ENCODE data around the gene GPR21.

Gene GPR21

DNA sequence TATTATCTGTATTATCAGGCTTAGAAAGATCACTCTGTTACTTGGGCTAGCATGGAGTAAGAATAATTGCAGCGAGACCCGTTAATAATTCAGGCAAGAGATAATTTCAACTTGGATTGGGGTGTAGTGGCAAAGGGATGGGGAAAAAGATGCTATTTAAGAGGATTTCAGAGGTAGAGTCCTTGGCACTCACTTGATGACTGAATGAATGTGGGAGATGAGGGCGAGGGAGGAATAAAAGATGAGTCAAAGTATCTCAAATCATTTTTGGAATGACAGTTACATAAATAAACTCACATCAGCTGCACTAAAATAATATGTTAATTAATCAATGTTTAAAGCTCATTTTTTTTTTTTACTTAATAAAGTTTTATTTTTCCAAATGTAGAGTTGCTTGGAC, 4.5 kb upstream of the GPR21 start:
- no peak for FAIRE-seq
- no peak for DNase-seq (ENCODE audit: extremely low spot score, insufficient read length, low read depth)

- DNase-seq (ENCODE audit: extremely low spot score, insufficient read length, low read depth): no peak
- no peak for FAIRE-seq
Observed at GRCh38 chr9:123031963-123032362, 1.5 kb upstream of the GPR21 start.

- DNase-seq (ENCODE audit: extremely low spot score, insufficient read length, low read depth) (no peak), FAIRE-seq (no peak)
Observed at GRCh38 chr9:123033864-123034601, 566 bp downstream of the GPR21 start.

- FAIRE-seq (no peak), DNase-seq (ENCODE audit: extremely low spot score, insufficient read length, low read depth) (no peak)
Observed at GRCh38 chr9:123034881-123035510, 1.5 kb downstream of the GPR21 start.

DNA sequence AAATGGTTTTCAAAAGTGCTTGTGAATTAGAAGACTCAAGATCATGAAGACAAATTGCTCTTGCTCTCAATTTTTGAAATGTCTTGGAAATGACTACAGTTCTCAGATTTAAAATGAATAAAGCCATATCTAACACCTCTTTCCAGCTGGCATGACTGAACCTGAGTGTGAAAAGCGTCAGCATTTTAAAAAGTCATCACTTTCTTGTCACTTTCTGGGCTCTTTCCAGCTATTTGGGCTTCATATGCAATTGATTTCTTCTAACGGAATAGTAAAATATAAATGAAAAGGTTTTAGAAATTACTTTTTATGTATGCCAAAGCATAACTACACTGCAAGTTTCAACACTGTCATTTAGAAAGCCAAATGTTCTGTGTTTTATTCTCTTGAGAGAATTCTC, 2.3 kb downstream of the GPR21 start:
- DNase-seq (ENCODE audit: extremely low spot score, insufficient read length, low read depth) (no peak), FAIRE-seq (no peak)

DNA sequence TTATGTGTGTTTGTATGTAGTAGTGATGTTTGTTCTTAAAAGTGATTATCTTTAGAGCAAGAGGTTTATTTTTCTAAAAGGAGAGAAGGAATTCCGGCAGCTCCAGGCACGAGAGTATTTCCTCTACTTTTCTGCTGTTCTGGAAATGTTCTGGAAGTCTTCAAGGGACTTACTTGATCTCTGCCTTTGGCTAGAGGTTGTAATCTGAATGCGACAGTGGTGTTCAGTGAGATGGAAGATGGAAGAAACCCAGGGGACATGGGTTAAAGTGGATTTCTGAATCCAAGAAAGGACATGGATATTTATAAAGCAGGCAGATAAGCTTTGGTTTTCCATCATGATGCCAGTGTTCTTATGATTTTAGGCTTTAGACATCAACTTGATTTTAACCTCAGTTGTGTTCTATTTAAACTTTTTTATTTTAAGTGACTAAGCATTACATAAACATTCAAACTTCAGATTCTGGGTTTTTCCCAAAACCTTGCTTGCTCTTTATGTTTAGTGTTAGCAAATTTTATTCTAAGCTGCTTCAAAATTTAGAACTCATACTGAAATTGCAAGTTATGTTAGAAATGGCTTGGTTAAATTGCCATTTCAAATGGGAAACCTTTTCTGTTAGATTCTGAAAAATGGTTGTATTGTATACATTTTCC, 3.6 kb downstream of the GPR21 start:
- FAIRE-seq (no peak), DNase-seq (ENCODE audit: extremely low spot score, insufficient read length, low read depth) (no peak)

- no peak for DNase-seq (ENCODE audit: extremely low spot score, insufficient read length, low read depth)
- FAIRE-seq: no peak
Observed at GRCh38 chr9:123039617-123040219, 6.3 kb downstream of the GPR21 start.

DNA sequence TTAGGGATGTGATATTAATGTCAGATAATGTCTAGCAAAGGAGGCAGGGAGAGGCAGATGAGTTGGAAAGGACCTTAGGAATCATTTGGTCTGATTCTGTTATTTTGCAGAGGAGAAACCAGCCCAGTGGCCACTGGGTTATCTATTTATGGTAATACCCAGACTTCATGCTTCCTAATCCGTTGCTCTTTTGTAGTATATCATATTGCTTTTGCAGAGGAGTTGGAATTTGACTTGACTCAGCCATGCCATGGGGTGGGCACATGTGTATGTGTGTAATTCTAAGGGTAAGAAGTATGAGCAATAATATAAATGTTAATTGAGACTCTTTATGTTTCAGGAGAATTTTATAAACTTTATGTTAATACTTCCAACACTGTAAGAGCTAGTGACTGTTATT, 7.3 kb downstream of the GPR21 start:
- no peak for FAIRE-seq
- no peak for DNase-seq (ENCODE audit: extremely low spot score, insufficient read length, low read depth)

GRCh38 chr9:123041489-123041888, 8.0 kb downstream of the GPR21 start:
- FAIRE-seq (no peak), DNase-seq (ENCODE audit: extremely low spot score, insufficient read length, low read depth) (no peak)

GRCh38 chr9:123043081-123043939, 9.8 kb downstream of the GPR21 start:
- DNase-seq (ENCODE audit: extremely low spot score, insufficient read length, low read depth): no peak
- FAIRE-seq: no peak

DNA sequence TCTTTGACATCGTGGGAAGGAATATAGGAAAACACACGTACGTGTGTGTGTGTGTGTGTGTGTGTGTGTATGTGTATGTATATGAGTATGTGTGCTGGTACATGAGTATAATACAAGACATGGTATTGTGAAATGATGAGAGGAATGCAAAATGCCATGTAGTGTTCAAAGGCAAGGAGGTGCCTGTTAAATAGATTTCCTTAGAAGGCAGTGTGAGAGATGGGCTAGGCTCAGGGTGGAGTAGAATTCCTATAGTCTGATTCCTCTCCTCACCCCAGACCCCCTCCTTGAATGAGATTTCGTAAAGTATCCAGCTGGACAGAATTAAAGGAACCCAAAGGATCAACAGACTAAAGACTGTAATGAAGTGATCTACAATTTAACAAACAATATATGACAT, 11.1 kb downstream of the GPR21 start:
- DNase-seq (ENCODE audit: extremely low spot score, insufficient read length, low read depth) (no peak), FAIRE-seq (no peak)

DNA sequence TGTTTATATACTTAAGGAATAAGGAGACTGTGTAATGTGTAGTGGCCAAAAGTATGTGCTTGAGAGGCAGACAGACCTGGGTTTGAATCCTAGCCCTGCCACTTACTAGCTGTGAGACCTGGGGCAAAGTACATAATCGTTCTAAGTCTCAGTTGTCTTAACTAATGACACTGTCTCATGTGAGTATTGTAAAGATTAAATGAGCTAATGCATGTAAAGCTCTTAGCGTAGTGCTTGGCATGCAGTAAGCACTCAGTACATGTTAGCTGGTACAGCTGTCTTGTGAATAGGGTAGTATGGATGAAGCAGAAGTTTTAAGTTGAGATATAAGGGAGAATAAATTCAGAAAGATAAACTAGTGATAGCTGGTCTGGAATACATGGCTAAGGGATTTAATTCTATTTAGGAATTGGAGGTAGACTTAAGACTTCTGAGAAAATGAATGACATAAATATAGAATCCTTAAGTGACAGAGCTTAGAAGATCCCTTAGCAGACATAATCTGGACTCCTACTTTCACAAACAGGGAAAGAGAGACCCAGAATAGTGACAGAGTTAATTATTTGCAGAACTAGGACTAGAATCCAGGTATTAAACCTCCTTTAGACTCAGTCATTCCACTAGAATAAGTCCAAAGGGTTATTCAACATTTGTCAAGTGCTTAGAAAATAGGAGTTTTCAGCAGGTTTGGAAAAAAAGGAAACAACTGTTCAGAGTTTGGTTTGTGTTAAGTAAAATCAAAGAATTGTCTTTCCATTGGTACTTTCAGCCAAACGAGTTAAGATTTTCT, 13.1 kb downstream of the GPR21 start:
- no peak for FAIRE-seq
- no peak for DNase-seq (ENCODE audit: extremely low spot score, insufficient read length, low read depth)

GRCh38 chr9:123048748-123049147, 15.3 kb downstream of the GPR21 start:
- FAIRE-seq (no peak), DNase-seq (ENCODE audit: extremely low spot score, insufficient read length, low read depth) (no peak)

GRCh38 chr9:123049589-123050222, 16.2 kb downstream of the GPR21 start:
- no peak for FAIRE-seq
- DNase-seq (ENCODE audit: extremely low spot score, insufficient read length, low read depth): no peak

GRCh38 chr9:123053046-123053445, 19.6 kb downstream of the GPR21 start:
- FAIRE-seq (no peak), DNase-seq (ENCODE audit: extremely low spot score, insufficient read length, low read depth) (no peak)

DNA sequence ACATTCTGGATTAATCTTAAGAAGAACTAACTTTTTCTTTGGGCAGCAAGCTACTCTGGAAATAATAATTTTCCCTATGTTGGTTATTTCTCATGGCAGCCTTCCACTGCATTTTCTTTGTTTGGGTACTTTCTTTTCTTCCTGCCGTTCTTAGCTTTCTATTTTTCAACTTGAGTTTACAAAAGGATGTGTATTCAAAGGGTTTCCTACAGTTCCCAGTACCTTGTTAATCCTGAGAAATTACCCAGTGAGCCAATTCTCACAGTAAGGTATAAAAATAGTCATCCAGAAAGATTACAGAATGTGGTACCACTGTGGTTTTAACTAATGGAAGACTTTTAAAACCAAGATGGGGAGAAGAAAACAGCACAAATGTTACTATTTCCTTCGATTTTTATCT, 20.2 kb downstream of the GPR21 start:
- DNase-seq (ENCODE audit: extremely low spot score, insufficient read length, low read depth) (no peak), FAIRE-seq (no peak)

DNA sequence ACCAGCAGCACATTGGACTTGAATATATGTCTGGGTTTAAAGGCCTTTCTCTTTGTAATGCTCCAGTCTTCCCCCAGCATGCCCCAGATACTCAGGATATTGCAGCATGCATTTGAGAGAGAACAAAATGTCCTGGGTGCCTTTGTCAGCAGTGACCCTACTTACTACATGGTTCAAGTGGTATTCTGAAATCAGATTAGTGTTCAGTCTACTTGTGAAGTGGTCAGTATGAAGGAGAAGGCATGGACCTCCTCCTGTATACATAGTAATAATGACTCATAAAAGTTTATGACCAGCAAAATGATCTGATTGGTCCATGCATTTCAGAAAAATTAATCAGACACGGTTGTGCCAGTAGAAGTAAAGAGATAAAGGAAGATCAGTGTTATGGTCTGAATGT, 25.4 kb downstream of the GPR21 start:
- FAIRE-seq: no peak
- no peak for DNase-seq (ENCODE audit: extremely low spot score, insufficient read length, low read depth)

DNA sequence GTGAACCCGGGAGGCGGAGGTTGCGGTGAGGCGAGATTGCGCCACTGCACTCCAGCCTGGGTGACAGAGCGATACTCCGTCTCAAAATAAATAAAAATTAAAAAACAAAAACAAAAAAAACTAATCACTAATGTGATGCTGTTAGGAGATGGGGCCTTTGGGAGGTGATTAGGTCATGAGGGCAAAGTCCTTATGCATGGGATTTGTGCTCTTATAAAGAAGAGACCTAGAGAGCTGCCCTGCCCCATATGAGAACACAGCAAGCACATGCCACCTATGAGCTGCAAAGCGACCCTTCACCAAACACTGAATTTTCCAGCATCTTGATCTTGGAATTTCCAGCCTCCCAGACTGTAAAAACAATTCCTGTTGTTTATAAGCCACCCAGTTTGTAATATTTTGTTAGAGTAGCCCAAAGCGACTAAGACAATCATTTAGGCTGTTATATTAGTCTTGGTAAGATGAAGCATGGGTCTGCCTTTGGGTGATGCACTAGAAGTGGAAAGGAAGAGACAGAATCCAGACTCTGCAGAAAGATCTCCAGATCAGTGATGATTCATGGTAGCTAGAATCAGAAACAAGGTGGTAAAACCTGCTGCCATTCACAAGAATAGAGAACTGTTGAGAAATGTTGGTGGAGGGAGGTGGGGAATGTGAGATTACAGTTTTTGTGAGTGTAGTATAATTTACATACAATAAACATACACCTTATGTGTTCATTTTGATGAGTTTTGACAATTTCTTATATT, 26.2 kb downstream of the GPR21 start:
- FAIRE-seq (no peak), DNase-seq (ENCODE audit: extremely low spot score, insufficient read length, low read depth) (no peak)

Measured in GM18507 (cell line).